ENCODE data around the gene SYT9.

DNA sequence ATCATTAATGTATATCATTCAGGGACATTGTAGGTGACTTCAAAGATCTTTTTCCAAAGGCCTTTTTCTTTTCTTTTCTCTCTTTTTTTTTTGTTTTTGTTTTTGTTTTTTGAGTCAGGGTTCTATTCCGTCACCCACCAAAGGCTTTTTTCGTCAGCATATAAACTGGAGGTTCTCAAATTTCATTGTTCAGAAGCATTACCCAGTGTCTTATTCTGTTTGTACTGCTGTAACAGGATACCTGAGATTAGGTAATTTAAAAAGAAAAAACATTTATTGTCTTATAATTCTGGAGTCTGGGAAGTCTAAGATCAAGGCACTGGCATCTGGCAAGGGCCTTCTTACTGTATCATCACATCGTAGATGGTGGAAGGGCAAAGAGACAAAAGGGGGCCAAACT, 6.4 kb upstream of the SYT9 start:
- TF ChIP-seq POLR2A (IDR thresholded peaks at IDR 0.05; ENCODE audit: low read depth, low read length) (no peak), TAF1 (IDR thresholded peaks at IDR 0.05; ENCODE audit: low read depth, low read length) (no peak), POLR2AphosphoS5 (IDR thresholded peaks at IDR 0.05; ENCODE audit: low read depth, low read length) (no peak)
